Activated naive CD4-positive, alpha-beta T cell treated with anti-CD3 and anti-CD28 coated beads, Interleukin-2, amount 50 U/mL, for 16 hours (primary cell): ENCODE data around the gene LRRK2.
"Not testable (repeated sequence)": the region's sequence is repeated elsewhere in the genome, so short reads cannot be mapped to it uniquely, and the experiment has no call there.

Experiments used
- DNase-seq: peaks from one replicate; pipeline ENCODE4 v3.0.0-alpha.2; 2020

LRRK2 gene

DNA sequence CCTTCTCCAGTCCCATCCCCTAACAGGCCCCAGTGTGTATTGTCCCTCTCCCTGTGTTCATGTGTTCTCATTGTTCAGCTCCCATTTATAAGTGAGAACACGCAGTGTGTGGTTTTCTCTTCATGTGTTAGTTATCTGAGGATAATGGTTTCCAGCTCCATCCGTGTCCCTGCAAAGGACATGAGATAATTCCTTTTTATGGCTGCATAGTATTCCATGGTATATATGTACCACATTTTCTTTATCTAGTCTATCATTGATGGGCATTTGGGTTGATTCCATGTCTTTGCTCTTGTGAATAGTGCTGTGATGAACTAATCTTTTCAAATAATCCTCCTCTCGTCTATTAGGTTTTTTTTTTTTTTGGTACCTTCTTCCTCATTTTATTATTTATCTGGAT, 25.9 kb downstream of the LRRK2 start:
- not testable (repeated sequence) for DNase-seq

DNA sequence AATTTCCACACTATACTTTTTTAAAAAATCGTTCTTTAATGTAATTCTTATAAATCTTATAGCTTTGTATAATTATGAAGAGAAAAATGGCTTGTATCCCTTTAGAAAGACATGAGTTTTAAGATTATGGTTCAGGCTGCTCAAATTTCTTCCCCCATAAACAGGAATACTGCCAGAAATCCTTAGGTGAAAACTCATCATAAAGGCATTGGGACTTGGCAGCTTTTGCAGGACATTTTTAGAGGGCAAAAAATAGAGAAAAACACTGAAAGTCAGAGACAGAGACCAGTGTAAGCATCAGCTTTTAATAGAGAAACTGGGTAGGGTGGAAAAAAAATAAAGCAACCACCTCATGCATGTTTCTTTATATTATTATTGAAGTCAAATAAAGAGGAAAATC, 29.1 kb downstream of the LRRK2 start:
- no peak for DNase-seq

DNA sequence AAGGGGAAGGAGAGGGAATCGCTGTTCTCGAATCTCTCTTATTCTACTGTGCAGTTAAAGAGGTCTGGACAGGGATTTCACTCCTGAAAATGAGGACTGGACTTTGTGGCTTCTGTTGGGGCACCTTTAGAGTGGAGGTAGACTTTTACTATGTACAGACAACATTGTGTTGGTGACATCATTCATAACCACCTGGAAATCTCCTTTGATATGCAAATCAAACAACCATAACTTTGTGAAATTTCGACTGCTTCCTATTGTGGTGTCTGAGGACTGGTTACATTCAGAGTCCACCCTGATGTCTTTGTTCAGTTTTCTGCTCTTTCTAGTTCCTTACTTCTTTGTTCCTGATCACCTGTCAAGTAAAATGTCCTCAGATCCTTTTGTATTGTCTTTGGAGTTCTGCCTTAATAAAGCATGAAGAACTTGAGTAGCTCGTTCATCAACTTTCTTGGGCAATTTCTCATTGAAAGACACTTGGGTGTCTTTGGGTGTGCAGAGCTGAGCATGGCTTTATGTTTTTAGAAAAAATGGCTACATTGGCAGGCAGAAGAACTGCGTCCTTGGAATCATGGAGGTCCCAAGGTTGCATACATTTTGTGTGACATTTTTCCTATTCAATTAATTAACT, 29.8 kb downstream of the LRRK2 start:
- no peak for DNase-seq

DNA sequence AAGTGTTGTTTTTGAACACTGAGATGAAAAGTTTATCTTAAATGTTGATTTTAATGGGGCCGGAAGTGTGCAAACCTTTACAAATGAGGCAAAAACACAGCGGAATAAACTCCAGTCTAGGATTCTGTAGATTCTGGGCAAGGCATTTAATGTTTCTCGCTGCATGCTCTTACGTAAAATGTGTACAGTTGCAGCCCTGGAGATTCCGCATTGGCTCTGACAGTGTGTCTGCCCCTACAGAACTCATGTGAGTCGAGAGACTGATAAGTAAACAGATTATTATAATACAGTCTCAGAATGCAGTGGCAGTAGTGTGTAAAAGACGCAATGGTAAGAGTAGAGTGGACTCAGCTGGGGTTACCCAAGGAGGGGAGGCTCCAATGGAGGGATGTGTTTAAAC, 33.6 kb downstream of the LRRK2 start:
- DNase-seq = no peak

DNA sequence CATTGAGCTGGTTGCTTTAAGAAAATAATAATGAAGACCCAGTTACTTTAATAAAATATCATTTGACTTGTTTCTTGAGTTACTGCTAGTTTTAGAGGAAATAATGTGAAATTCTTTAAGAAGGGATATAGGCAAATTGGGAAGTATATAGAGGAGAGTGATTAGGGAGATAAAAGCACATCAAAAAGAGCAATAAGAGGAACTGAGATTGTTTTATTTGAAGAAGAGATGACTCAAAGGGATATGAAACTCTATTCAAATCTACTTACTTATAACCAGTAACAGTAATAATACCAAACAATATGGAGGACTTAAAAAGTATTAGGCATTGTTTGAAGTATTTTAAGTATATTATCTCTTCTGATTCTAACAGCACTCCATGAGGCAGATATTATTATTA, 37.1 kb downstream of the LRRK2 start:
- no peak for DNase-seq

DNA sequence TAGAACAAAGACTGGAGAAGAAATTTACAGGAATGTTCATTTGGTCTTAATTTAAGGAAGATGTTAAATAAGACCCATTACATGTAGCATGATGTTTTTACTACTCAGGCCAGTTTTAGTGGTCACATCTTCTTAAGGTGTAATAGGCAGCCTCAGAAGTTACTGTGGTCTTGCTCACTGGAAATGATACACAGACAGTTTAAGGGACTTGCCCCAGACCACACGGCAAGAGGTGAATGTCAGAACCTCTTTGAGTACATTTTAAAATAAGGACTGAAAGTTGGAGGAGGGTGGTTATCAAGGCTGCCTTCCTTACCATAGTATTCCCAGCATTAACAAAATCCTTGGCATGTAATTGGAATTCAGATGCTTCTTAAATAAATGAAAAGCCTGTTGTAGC, 37.9 kb downstream of the LRRK2 start:
- DNase-seq = no peak

DNA sequence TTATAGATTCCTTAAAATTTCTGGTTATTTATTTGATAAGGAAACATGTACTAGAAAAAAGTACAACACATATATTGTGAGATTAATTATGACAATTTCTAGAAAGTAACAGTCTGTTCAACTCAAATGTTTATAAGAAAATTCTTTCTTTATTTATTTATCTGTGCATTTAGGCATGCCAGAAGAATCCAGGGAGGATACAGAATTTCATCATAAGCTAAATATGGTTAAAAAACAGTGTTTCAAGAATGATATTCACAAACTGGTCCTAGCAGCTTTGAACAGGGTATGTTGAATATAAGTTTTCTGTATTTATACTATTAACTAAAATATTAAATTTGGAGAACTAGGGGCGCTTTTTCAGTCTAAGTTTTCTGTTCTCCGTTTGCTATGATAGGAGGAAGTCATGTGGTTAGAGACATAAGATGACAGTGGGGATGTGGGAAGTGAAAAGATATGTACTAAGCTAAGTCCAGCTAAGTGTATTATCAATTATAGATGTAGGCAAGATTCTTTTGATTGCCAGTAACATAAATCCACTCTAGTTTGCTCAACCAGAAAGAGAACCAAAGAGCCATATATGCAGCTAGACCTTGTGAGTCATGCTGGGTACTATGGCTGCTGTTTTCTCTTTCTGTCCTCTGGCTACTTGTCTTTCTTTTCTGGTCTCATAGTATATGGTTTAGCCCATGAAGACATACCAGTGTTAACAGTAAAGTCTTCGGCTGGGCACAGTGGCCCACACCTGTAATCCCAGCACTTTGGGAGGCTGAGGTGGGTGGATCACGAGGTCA, 39.0 kb downstream of the LRRK2 start:
- no peak for DNase-seq

DNA sequence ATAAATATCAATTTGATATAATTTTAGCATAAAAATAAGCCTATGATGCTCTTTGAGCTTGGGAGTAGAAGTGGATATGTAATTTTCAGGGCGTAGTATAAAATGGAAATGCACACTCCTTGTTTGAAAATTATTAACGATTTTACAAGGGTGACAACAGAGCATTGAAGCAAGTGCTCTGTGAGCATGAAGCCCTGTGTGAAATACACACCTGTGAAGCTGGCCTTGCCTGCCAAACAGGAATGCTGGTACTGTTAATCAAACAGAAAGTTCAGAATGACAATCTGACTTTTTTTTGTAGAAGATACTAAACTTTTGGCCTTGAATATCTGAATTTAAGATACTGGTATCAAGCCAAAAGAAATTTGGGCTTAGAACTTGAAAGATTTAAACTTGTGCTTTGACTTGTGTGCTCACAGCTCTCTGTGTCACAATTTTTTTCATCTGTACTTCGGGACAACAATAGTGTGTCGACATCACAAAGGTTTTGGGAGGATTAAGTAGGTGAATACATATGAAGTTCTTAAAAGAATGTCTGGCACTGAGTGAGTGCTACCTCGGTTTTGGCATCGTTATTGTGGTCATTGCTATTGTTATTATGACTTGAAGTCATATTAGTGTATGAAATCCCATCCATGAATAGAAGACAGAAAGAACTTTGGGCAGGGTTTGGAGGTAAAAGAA, 47.3 kb downstream of the LRRK2 start:
- DNase-seq = no peak

DNA sequence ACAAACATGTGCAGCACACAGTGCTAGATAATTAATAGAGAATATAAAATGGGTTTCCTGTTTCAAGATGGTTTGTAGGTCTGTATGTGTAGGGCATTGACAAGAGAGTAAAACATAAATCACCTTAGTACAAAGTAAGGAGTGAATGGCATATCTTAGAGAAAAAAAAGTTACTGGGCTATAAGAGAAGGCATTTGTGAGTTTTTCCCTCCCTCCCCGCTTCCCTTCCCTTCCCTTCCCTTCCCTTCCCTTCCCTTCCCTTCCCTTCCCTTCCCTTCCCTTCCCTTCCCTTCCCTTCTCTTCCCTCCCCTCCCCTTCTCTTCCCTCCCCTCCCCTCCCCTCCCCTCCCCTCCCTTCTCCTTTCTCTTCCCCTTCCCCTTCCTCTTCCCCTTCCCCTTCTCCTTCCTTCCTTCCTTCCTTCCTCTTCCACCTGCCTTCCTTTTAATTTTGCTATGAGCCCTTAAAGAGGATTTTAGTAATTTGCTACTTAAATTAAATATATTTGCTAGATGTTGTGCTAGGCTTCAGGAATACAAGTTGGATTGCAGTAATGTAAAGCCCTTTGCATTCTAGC, 57.1 kb downstream of the LRRK2 start:
- DNase-seq = no peak

DNA sequence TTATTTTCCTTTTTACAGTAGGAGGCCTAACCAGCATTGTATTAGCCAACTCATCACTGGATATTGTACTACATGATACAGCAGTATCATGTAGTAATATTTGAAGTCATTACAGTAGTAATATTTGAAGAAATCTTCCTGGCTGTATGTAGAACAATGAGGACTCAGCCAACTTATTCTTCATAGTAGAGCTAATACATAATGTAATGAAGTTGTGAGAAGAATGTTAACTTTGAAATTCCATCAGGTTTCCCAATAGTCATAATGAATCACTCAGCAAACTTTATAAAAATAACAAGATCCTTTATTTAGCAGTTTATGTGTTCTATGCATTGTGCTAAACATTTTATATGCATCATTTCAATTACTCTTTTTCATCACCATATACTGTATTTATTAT, 61.8 kb downstream of the LRRK2 start:
- no peak for DNase-seq

DNA sequence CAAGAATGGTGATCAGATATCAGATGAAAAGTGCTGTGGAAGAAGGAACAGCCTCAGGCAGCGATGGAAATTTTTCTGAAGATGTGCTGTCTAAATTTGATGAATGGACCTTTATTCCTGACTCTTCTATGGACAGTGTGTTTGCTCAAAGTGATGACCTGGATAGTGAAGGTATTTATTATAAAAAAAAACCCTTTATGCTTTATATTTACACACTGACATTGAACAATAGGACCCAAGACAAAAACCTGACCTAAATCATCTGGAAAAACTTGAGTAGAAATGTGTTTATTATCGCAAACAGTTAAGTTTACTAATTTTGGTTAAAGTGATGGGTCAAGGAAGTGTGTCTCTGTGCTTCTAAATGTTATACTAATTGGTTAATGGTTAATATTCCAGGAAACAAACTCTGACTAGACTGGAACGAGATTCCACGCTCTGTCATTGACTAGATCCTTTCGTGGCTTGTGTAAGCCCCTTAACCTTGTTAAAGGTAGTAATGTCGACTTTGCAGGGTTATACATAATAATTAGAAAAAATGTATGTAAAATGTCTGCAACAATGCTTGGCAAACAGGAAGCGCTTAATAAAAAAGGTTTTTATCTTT, 62.7 kb downstream of the LRRK2 start:
- no peak for DNase-seq

DNA sequence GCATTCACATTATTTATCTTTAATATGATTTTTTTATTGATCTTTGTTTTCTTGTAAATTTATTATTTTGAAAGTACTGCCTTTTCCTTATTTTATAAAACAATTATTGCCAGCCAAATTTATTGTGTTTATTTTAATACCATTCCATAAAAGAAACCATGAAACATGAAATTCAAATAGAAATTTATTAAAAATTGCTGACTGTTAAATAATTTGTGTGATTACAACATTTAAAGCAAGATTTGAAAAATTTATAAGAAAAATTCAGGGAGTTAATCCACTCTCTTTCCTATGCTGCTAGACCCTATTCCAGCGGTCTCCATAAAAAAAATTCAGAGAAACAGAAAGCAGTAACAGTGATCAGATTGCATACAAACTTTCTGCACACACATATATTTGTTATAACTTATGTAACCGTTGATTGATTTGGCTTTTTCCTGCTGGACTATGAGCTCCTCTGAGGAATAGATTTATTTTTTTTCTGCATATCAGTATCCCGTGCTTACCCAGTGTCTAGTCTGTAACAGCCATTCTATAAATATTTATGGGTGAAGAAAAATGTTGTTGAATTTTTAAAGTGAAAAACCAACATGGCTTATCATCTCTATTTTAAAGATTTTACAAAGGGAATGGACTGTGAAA, 68.1 kb downstream of the LRRK2 start:
- no peak for DNase-seq

DNA sequence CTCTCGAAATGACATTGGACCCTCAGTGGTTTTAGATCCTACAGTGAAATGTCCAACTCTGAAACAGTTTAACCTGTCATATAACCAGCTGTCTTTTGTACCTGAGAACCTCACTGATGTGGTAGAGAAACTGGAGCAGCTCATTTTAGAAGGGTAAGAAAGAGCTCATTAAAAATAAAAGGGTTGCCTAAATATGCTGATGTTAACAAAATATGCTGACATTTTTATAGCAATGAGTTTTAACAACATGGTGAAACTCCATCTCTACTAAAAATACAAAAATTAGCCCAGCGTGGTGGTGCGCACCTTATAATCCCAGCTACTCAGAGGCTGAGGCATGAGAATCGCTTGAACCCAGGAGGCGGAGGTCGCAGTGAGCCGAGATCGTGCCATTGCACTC, 73.5 kb downstream of the LRRK2 start:
- no peak for DNase-seq

DNA sequence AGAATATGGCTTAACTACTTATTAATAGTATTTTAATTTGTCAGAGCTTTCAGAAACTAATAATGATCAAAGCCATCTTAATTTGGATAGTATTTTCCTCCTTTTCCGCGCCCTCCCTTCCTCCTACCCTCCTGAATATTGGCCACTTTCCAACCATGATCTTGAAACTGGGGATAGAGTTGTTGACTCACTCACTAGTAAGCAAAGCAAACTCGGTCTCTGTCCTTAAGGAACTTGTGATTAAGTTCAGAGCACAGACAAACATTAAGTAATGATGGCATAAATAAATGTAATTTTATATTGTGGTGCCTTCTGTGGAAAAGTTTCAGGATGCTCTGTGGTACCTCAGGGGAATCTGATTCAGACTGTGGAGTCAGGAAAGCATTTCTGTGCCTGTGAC, 75.7 kb downstream of the LRRK2 start:
- DNase-seq = no peak

DNA sequence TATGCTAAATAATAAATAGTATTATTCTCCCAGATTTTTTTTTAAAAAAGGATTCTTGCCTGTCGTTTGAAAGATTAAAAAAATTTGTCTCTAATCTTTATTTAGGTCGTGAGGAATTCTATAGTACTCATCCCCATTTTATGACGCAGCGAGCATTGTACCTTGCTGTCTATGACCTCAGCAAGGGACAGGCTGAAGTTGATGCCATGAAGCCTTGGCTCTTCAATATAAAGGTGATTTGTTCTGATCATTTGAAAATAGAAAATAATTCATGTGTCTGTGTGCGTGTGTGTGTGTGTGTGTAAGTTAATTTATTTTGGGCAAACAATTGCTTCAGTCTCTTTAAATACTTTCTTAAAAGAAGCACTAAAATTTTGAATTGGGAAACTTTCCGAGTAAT, 84.2 kb downstream of the LRRK2 start:
- no peak for DNase-seq

DNA sequence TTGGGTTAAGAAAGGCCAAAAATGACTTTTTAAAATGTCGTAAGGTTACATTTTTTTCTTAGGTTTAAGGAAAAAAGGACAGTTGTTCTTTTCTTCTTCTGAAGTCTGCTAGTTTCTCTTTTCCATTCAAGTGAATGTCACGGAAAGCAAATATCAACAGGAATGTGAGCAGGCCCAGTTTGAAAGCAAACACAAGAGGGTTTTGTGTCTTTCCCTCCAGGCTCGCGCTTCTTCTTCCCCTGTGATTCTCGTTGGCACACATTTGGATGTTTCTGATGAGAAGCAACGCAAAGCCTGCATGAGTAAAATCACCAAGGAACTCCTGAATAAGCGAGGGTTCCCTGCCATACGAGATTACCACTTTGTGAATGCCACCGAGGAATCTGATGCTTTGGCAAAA, 85.4 kb downstream of the LRRK2 start:
- no peak for DNase-seq

DNA sequence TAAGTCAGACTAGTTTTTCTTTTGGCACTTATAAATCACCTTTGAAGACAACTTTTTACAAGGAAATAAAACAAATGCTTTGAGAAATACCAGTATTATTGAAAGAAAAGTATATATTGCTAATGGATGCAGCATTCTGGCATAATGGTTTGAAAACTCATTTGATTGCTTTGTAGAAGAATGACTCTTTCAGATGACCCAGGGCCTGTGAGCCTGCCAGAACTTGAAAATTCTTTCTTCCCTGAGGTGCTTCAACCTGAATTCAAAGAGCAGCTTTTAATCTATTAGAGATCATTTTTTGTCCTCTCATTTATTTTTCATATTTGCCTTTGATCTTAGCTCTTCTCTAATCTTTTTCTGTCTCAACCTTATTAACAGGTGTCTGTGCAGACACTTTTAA, 87.4 kb downstream of the LRRK2 start:
- no peak for DNase-seq

DNA sequence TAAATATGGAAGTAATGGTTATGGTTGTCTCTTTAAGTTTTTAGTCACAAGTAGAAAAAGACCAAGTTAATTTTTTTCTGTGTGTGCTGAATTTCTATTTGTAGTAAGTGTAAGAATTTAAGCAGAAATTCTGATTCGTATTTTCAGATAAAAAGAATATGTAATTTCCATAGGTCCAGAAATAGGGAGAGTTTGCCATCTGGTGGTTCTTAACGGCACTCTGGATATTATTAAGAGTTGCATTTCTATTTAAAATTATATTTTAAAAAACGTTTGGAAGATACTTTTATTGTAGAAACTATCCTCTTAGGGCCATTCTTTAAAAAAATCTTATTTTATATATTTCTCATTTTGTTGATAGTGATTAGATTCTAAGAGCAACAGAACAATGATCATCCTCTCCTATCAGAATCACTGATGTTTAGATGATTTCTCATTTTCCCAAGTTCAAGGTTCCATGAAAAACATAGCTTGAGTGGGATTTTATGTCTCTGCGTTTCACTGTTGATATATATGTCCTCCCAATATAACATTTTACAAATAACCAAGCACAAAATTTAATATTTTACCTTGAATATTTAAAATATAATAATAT, 88.3 kb downstream of the LRRK2 start:
- DNase-seq = no peak

DNA sequence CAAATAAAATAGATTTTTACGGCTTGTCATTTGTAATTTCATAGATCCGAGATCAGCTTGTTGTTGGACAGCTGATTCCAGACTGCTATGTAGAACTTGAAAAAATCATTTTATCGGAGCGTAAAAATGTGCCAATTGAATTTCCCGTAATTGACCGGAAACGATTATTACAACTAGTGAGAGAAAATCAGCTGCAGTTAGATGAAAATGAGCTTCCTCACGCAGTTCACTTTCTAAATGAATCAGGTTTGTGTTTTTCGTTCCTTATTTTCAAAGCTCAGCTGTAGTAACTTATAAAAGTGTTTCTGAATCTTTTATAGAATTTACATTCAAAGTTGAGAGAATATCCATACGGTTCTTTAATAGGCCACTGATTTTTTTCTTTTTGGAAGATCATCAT, 89.1 kb downstream of the LRRK2 start:
- DNase-seq = no peak

DNA sequence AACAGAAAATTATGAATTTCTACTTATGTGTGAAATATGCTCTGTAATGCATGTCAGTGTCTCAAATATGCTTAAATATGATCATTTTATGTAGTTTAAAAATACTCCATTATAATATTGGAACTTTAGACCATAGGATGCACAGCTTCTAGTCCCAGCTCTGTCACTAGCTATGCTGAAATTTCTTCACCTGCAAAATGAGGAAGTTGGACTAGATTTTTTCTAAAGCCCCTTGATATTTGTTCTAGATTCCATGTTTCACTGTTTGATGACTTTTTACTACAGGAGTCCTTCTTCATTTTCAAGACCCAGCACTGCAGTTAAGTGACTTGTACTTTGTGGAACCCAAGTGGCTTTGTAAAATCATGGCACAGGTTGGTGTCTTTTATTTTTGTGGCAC, 90.1 kb downstream of the LRRK2 start:
- no peak for DNase-seq

DNA sequence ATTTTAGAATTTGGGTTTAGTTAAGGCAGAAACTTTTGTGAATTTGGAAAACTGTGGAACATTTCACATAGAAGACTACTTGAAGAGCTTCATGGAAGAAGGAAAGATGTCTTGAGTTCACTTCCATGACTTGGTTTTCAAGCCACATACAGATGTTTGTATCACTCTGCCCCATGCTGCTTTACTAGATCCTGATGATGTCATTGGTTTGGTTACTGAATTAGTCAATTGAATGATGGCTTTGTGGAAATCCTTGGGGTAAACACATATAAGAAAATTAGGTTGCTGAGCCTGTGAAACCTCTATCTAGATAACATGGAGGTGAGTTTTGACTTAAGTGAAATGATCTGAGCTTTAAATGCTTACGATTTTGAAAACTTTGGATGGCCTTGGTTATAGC, 90.6 kb downstream of the LRRK2 start:
- no peak for DNase-seq

DNA sequence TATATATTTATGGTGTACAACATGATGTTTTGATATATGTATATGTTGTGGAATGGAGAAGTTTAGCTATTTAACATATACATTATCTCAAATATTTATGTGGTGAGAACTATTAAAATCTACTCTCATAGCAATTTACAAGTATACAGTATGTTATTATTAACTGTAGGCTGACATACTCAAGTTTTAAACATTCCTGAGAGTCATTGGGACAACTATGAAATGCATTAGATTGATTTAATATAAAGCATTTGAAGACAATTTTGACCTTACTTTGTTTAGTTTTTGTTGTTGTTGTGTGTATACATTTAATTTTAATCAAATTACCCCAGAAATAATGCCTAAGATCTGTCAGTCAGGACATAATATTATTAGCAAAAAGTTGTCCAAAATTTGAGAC, 99.5 kb downstream of the LRRK2 start:
- no peak for DNase-seq
